HepG2 (cell line): ENCODE data around the gene TFAP2A. TPM values are rescaled to one million over a fixed set of nuclear protein-coding genes. Genes with fewer than 3 reads are reported as not detected.

Experiments
- ATAC-seq: fragments of 200-7000 bp; cut with Tn5 transposase; 3 replicates; pipeline ENCODE4 v1.9.1; 2020; ENCODE audit warnings: mild to moderate bottlenecking, moderate library complexity
- BruUV-seq: library from RNA; stranded (reverse); fragments of 400-500 nt; replicated peaks from 2 replicates; lab custom pipeline; 2021; lab: Mats Ljungman, UMichigan
- CTCF ChIA-PET: fragments of 300-600 bp; formaldehyde crosslinking; extraction: SDS; loops from one replicate; lab custom pipeline; 2021; ENCODE audit warnings: low total read pairs, inconsistent platforms, low intra/inter-chr PET ratio; lab: Yijun Ruan, JAX
- POLR2A ChIA-PET: fragments of 350-600 bp; sonication (Branson Sonifier 250); formaldehyde crosslinking; loops from one replicate; lab custom pipeline; 2020; ENCODE audit warnings: antibody characterized with exemption, inconsistent platforms; lab: Yijun Ruan, JAX
- DNase-seq: peaks from one replicate; pipeline ENCODE4 v3.0.0-alpha.2; 2015; ENCODE audit warnings: low spot score
- FAIRE-seq: peaks from 3 replicates; lab custom pipeline; 2011; peaks lifted over from hg19 to GRCh38; lab: Jason Lieb, UNC
- H2AFZ ChIP-seq: one replicate; pipeline ENCODE4 v1.6.1; 2011; ENCODE audit warnings: low read length, inconsistent platforms
- H3K27ac ChIP-seq: fragments of 300-600 bp; 3 replicates; pipeline ENCODE4 v1.8.0; 2011; ENCODE audit warnings: mixed run types, mild to moderate bottlenecking, mixed read lengths, low read length, inconsistent platforms; ENCODE audit not compliant: insufficient read depth; ENCODE audit errors: extremely low read length
- H3K27me3 ChIP-seq, 2 experiments: fragments of 200-600 bp in 1 of 2; 2 replicates in 1 of 2; 3 replicates in 1 of 2; pipeline versions ENCODE4 v1.6.0 to v1.8.0; 2011; ENCODE audit warnings: low read length in 2 of 2, mild to moderate bottlenecking in 2 of 2, moderate library complexity in 2 of 2, inconsistent platforms in 1 of 2; ENCODE audit not compliant: insufficient read depth in 2 of 2, control insufficient read depth in 1 of 2
- H3K36me3 ChIP-seq, 2 experiments: fragments of 200-600 bp in 1 of 2; replicated peaks in 1 of 2; 2 replicates in 1 of 2; 3 replicates in 1 of 2; pipeline versions ENCODE4 v1.5.1 to v1.8.0; 2011; ENCODE audit warnings: low read length in 2 of 2, inconsistent platforms in 1 of 2; ENCODE audit not compliant: insufficient read depth in 2 of 2, control insufficient read depth in 1 of 2
- H3K4me1 ChIP-seq: 2 replicates; pipeline ENCODE4 v1.5.1; 2012; ENCODE audit warnings: low read length, inconsistent platforms; ENCODE audit not compliant: insufficient read depth
- H3K4me2 ChIP-seq: 2 replicates; pipeline ENCODE4 v1.6.0; 2011; ENCODE audit warnings: low read depth, low read length, inconsistent platforms
- H3K4me3 ChIP-seq, 3 experiments: fragments of 200-600 bp in 1 of 3; sonication (generic), shearing (Covaris generic) in 1 of 3; replicated peaks in 1 of 3; 2 replicates each; pipeline ENCODE4 v1.5.1; 2011 to 2016; ENCODE audit warnings: low read length in 3 of 3, inconsistent platforms in 2 of 3, low read depth in 2 of 3, mild to moderate bottlenecking in 2 of 3, control low read depth in 1 of 3, mixed read lengths in 1 of 3; ENCODE audit not compliant: insufficient read depth in 1 of 3
- H3K79me2 ChIP-seq: one replicate; pipeline ENCODE4 v1.6.1; 2011; ENCODE audit warnings: low read length, inconsistent platforms; ENCODE audit not compliant: insufficient read depth
- H3K9ac ChIP-seq: 2 replicates; pipeline ENCODE4 v1.6.0; 2011; ENCODE audit warnings: mild to moderate bottlenecking, low read depth, low read length, inconsistent platforms; ENCODE audit not compliant: insufficient read depth
- H3K9me3 ChIP-seq: 2 replicates; pipeline ENCODE4 v1.5.1; 2012; ENCODE audit warnings: mild to moderate bottlenecking, low read length
- H4K20me1 ChIP-seq: 2 replicates; pipeline ENCODE4 v1.6.0; 2011; ENCODE audit warnings: inconsistent platforms, mild to moderate bottlenecking, low read length, moderate library complexity; ENCODE audit not compliant: insufficient read depth
- ARID3A ChIP-seq: IDR thresholded peaks from 2 replicates; pipeline ENCODE4 v1.6.1; 2012; ENCODE audit warnings: low read depth, low read length, improper control_type of control experiment
- BHLHE40 ChIP-seq: IDR thresholded peaks from 2 replicates; pipeline ENCODE4 v1.6.1; 2011; ENCODE audit warnings: low read length, improper control_type of control experiment
- BRCA1 ChIP-seq: sonication (generic); formaldehyde crosslinking; IDR thresholded peaks from 2 replicates; pipeline ENCODE4 v1.4.0; 2020; ENCODE audit warnings: missing genetic modification reagents
- DMAP1 ChIP-seq: IDR thresholded peaks from 2 replicates; pipeline ENCODE4 v1.6.1; 2016
- JDP2 ChIP-seq: sonication (generic); formaldehyde crosslinking; IDR thresholded peaks from 2 replicates; pipeline ENCODE4 v1.8.1; 2022; ENCODE audit warnings: missing genetic modification reagents, borderline replicate concordance
- MLX ChIP-seq: IDR thresholded peaks from 2 replicates; pipeline ENCODE4 v1.6.1; 2016
- PITX1 ChIP-seq: sonication (generic); formaldehyde crosslinking; IDR thresholded peaks from 2 replicates; pipeline ENCODE4 v1.5.1; 2020; ENCODE audit warnings: mild to moderate bottlenecking, missing genetic modification reagents
- ZMYM3 ChIP-seq: sonication (generic); formaldehyde crosslinking; IDR thresholded peaks from 2 replicates; pipeline ENCODE4 v1.5.1; 2020; ENCODE audit warnings: mild to moderate bottlenecking, missing genetic modification reagents
- ZNF264 ChIP-seq: sonication (generic); formaldehyde crosslinking; IDR thresholded peaks from 2 replicates; pipeline ENCODE4 v1.4.0; 2020; ENCODE audit warnings: missing genetic modification reagents
- ZNF567 ChIP-seq: sonication (generic); formaldehyde crosslinking; IDR thresholded peaks from 2 replicates; pipeline ENCODE4 v1.8.1; 2023; ENCODE audit warnings: mild to moderate bottlenecking, missing genetic modification reagents, borderline replicate concordance
- WGBS: methylation state at CpG from one replicate; pipeline ENCODE4 v1.1.6; 2017; ENCODE audit warnings: low lambda C conversion rate; 5-methylcytosine and 5-hydroxymethylcytosine counted together
- in situ Hi-C: cut with HindIII; loops from 2 replicates; pipeline ENCODE4 v1.10.0; 2017; ENCODE audit warnings: low pct_unique_long_range_greater_than_20kb; ENCODE audit not compliant: extremely low pct_ligation_motif_present
- intact Hi-C: fragments of 100-400 bp; cut with micrococcal nuclease; formaldehyde crosslinking; loops from one replicate; pipeline ENCODE4 v1.10.0; 2022; ENCODE audit not compliant: unreplicated experiment
- polyA plus RNA-seq, 8 experiments: library from polyadenylated mRNA; depleted of rRNA in 3 of 8; stranded (reverse) in 7 of 8; unstranded in 1 of 8; fragments of >200 nt; fragmentation: Illumina TruSeq in 4 of 8; extraction: Trizol in 4 of 8; gene quantifications; 2 replicates each; pipeline versions ENCODE4 v1.2.1 to v1.2.3, GENCODE V29; 2011 to 2016; ENCODE audit warnings: low read depth in 4 of 8, missing spikeins in 1 of 8, mixed read lengths in 1 of 8; ENCODE audit not compliant: insufficient read depth in 1 of 8
- total RNA-seq, 5 experiments: library from RNA; depleted of rRNA; stranded (reverse); fragments of >200 nt; fragmentation: Illumina TruSeq; extraction: Trizol; gene quantifications; 2 replicates each; pipeline ENCODE4 v1.2.3, GENCODE V29; 2016; ENCODE audit warnings: low read depth in 1 of 5
- TF ChIP-seq, protein P1 (sequence below): conservative IDR thresholded peaks from 2 replicates; pipeline ENCODE4 v1.6.1; 2018; ENCODE audit warnings: missing genetic modification reagents
- TF ChIP-seq, protein P2 (sequence below): sonication (generic); formaldehyde crosslinking; IDR thresholded peaks from 2 replicates; pipeline ENCODE4 v1.5.1; 2020; ENCODE audit warnings: mild to moderate bottlenecking, moderate library complexity, missing genetic modification reagents
- TF ChIP-seq, protein P3 (sequence below): sonication (generic); formaldehyde crosslinking; IDR thresholded peaks from 2 replicates; pipeline ENCODE4 v1.5.0; 2020; ENCODE audit warnings: mild to moderate bottlenecking, missing genetic modification reagents
- TF ChIP-seq, protein P4 (sequence below): sonication (generic); formaldehyde crosslinking; IDR thresholded peaks from 2 replicates; pipeline ENCODE4 v1.9.0; 2021; ENCODE audit warnings: missing genetic modification reagents, mild to moderate bottlenecking, borderline replicate concordance

Gene TFAP2A
- total and polyA plus RNA-seq, 2 of the 13 experiments (the other 11 are each of a cell fraction or from before 2014, with no cell fraction given) = not detected

GRCh38 chr6:10405513-10405900, 9.4 kb downstream of the TFAP2A start:
- WGBS = 8% methylated on average over 3 of the region's 3 CpGs
- Histone ChIP-seq H3K4me1 (no peaks in the 10 kb centered on the region), H3K4me2 (no peak overlapping the region), H3K27me3 (peaks cover 2 to 67% of the 10 kb centered on the region in 2 experiments; a peak in 4 of 5 replicates), H3K27ac (no peak overlapping the region), H3K79me2 (no peaks in the 10 kb centered on the region), H3K9me3 (no peaks in the 10 kb centered on the region), H3K36me3 (no peaks in the 10 kb centered on the region), H2AFZ (no peak overlapping the region), H3K9ac (no peak overlapping the region), H4K20me1 (no peaks in the 10 kb centered on the region), H3K4me3 (no peak overlapping the region)
- intact Hi-C loops = no loop called here
- FAIRE-seq = no peak
- in situ Hi-C loops = no loop called here
- CTCF ChIA-PET = no interaction called here
- no peak for ATAC-seq
- POLR2A ChIA-PET = no interaction called here
- BruUV-seq = no TSS peak
- DNase-seq = no peak
- no peak for TF ChIP-seq ZNF567 (CRISPR knock-in tag)
- no peak for TF ChIP-seq BRCA1 (CRISPR knock-in tag)
- TF ChIP-seq JDP2 (CRISPR knock-in tag) = no peak
- no peak for TF ChIP-seq DMAP1 (CRISPR knock-in tag)
- no peak for TF ChIP-seq MLX (CRISPR knock-in tag)
- no peak for TF ChIP-seq ZMYM3 (CRISPR knock-in tag)
- TF ChIP-seq, protein P1, sequence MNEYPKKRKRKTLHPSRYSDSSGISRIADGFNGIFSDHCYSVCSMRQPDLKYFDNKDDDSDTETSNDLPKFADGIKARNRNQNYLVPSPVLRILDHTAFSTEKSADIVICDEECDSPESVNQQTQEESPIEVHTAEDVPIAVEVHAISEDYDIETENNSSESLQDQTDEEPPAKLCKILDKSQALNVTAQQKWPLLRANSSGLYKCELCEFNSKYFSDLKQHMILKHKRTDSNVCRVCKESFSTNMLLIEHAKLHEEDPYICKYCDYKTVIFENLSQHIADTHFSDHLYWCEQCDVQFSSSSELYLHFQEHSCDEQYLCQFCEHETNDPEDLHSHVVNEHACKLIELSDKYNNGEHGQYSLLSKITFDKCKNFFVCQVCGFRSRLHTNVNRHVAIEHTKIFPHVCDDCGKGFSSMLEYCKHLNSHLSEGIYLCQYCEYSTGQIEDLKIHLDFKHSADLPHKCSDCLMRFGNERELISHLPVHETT (CRISPR knock-in tag) = no peak
- TF ChIP-seq, protein P2, sequence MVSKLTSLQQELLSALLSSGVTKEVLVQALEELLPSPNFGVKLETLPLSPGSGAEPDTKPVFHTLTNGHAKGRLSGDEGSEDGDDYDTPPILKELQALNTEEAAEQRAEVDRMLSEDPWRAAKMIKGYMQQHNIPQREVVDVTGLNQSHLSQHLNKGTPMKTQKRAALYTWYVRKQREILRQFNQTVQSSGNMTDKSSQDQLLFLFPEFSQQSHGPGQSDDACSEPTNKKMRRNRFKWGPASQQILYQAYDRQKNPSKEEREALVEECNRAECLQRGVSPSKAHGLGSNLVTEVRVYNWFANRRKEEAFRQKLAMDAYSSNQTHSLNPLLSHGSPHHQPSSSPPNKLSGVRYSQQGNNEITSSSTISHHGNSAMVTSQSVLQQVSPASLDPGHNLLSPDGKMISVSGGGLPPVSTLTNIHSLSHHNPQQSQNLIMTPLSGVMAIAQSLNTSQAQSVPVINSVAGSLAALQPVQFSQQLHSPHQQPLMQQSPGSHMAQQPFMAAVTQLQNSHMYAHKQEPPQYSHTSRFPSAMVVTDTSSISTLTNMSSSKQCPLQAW (CRISPR knock-in tag) = no peak
- TF ChIP-seq, protein P3, sequence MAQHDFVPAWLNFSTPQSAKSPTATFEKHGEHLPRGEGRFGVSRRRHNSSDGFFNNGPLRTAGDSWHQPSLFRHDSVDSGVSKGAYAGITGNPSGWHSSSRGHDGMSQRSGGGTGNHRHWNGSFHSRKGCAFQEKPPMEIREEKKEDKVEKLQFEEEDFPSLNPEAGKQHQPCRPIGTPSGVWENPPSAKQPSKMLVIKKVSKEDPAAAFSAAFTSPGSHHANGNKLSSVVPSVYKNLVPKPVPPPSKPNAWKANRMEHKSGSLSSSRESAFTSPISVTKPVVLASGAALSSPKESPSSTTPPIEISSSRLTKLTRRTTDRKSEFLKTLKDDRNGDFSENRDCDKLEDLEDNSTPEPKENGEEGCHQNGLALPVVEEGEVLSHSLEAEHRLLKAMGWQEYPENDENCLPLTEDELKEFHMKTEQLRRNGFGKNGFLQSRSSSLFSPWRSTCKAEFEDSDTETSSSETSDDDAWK (CRISPR knock-in tag) = no peak
- TF ChIP-seq, protein P4, sequence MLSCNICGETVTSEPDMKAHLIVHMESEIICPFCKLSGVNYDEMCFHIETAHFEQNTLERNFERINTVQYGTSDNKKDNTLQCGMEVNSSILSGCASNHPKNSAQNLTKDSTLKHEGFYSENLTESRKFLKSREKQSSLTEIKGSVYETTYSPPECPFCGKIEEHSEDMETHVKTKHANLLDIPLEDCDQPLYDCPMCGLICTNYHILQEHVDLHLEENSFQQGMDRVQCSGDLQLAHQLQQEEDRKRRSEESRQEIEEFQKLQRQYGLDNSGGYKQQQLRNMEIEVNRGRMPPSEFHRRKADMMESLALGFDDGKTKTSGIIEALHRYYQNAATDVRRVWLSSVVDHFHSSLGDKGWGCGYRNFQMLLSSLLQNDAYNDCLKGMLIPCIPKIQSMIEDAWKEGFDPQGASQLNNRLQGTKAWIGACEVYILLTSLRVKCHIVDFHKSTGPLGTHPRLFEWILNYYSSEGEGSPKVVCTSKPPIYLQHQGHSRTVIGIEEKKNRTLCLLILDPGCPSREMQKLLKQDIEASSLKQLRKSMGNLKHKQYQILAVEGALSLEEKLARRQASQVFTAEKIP (CRISPR knock-in tag) = no peak
- no peak for TF ChIP-seq ARID3A
- TF ChIP-seq PITX1 (CRISPR knock-in tag) = no peak
- no peak for TF ChIP-seq ZNF264 (CRISPR knock-in tag)
- TF ChIP-seq BHLHE40 = no peak
- TF ChIP-seq, all 625 proteins: peak for 0
